Astrocyte (in vitro differentiated cells and primary cell): Measurements from ENCODE around the gene PRSS23. TPM values are rescaled to one million over a fixed set of nuclear protein-coding genes. Genes with fewer than 3 reads are reported as not detected.
A peak's percentile ranks its signal among the peaks of the same experiment; 100 is the strongest.

Experiments used
- DNase-seq: peaks from one replicate; pipeline ENCODE4 v3.0.0-alpha.2; 2010; ENCODE audit warnings: low read depth
- FAIRE-seq: peaks from 2 replicates; lab custom pipeline; 2011; peaks lifted over from hg19 to GRCh38; lab: Jason Lieb, UNC
- H2AFZ ChIP-seq: 2 replicates; pipeline ENCODE4 v1.6.0; 2012; ENCODE audit warnings: low read depth, low read length, inconsistent platforms
- H3K27ac ChIP-seq: 2 replicates; pipeline ENCODE4 v1.5.1; 2011; ENCODE audit warnings: low read depth, low read length, inconsistent platforms
- H3K27me3 ChIP-seq: 2 replicates; pipeline ENCODE4 v1.6.0; 2011; ENCODE audit warnings: low read length, inconsistent platforms; ENCODE audit not compliant: insufficient read depth
- H3K36me3 ChIP-seq: 2 replicates; pipeline ENCODE4 v1.5.1; 2011; ENCODE audit warnings: low read length, inconsistent platforms; ENCODE audit not compliant: insufficient read depth
- H3K4me1 ChIP-seq: 2 replicates; pipeline ENCODE4 v1.5.1; 2011; ENCODE audit warnings: low read length, inconsistent platforms; ENCODE audit not compliant: insufficient read depth
- H3K4me2 ChIP-seq: 2 replicates; pipeline ENCODE4 v1.6.0; 2012; ENCODE audit warnings: low read length, inconsistent platforms
- H3K4me3 ChIP-seq: 2 replicates; pipeline ENCODE4 v1.5.1; 2011; ENCODE audit warnings: low read depth, mild to moderate bottlenecking, low read length, inconsistent platforms; ENCODE audit not compliant: insufficient read depth
- H3K79me2 ChIP-seq: 2 replicates; pipeline ENCODE4 v1.6.0; 2012; ENCODE audit warnings: mild to moderate bottlenecking, low read length, inconsistent platforms; ENCODE audit not compliant: insufficient read depth
- H3K9ac ChIP-seq: 2 replicates; pipeline ENCODE4 v1.6.0; 2012; ENCODE audit warnings: mild to moderate bottlenecking, low read length, inconsistent platforms
- H3K9me3 ChIP-seq: 2 replicates; pipeline ENCODE4 v1.5.1; 2012; ENCODE audit warnings: low read depth, mild to moderate bottlenecking, low read length, inconsistent platforms; ENCODE audit not compliant: insufficient read depth
- H4K20me1 ChIP-seq: 2 replicates; pipeline ENCODE4 v1.6.0; 2012; ENCODE audit warnings: low read length, inconsistent platforms; ENCODE audit not compliant: insufficient read depth
- H3K27ac Mint-ChIP-seq: one replicate; pipeline ENCODE4 v1.8.0; 2021; ENCODE audit warnings: mild to moderate bottlenecking, mixed read lengths; ENCODE audit not compliant: unreplicated experiment
- H3K27me3 Mint-ChIP-seq: one replicate; pipeline ENCODE4 v1.8.0; 2021; ENCODE audit warnings: low read depth, mixed read lengths; ENCODE audit not compliant: unreplicated experiment
- H3K36me3 Mint-ChIP-seq: one replicate; pipeline ENCODE4 v1.8.0; 2021; ENCODE audit warnings: low read depth, mixed read lengths; ENCODE audit not compliant: unreplicated experiment
- H3K4me1 Mint-ChIP-seq: one replicate; pipeline ENCODE4 v1.8.0; 2021; ENCODE audit warnings: low read depth, mixed read lengths; ENCODE audit not compliant: unreplicated experiment
- H3K4me3 Mint-ChIP-seq: one replicate; pipeline ENCODE4 v1.8.0; 2021; ENCODE audit warnings: mild to moderate bottlenecking, moderate library complexity, mixed read lengths; ENCODE audit not compliant: unreplicated experiment
- H3K9me3 Mint-ChIP-seq: one replicate; pipeline ENCODE4 v1.8.0; 2021; ENCODE audit warnings: mild to moderate bottlenecking, mixed read lengths; ENCODE audit not compliant: unreplicated experiment
- CTCF ChIP-seq: IDR thresholded peaks from 2 replicates; pipeline ENCODE4 v1.5.1; 2011; ENCODE audit warnings: low read depth, mild to moderate bottlenecking, inconsistent platforms, low read length, moderate library complexity; ENCODE audit not compliant: insufficient read depth
- EZH2 ChIP-seq: IDR thresholded peaks from 2 replicates; pipeline ENCODE4 v1.6.1; 2012; ENCODE audit warnings: mild to moderate bottlenecking, low read length, inconsistent platforms; ENCODE audit not compliant: insufficient read depth
- total RNA-seq: library from RNA; stranded (reverse); gene quantifications from 2 replicates; pipeline ENCODE4 v1.2.1, GENCODE V29; 2021

The PRSS23 gene
- total RNA-seq, 1 donor from 2014 or later: 717 TPM

GRCh38 chr11:86790867-86791849 is 9.2 kb upstream of the PRSS23 start:
- no peaks in the 10 kb centered on the region for H3K9me3 ChIP-seq
- FAIRE-seq (no peak), DNase-seq (no peak)
- H3K4me3 Mint-ChIP-seq: no peak overlapping the region
- no peaks in the 10 kb centered on the region for H4K20me1 ChIP-seq
- H3K27ac ChIP-seq: no peak overlapping the region
- no peaks in the 10 kb centered on the region for H3K79me2 ChIP-seq
- H2AFZ ChIP-seq: no peak overlapping the region
- no peaks in the 10 kb centered on the region for H3K9me3 Mint-ChIP-seq
- H3K27me3 Mint-ChIP-seq: no peaks in the 10 kb centered on the region
- no peaks in the 10 kb centered on the region for H3K36me3 ChIP-seq
- H3K4me1 ChIP-seq: no peaks in the 10 kb centered on the region
- TF ChIP-seq CTCF (no peak), EZH2 (no peak)
- peaks cover 17% of the 10 kb centered on the region for H3K4me1 Mint-ChIP-seq
- H3K27me3 ChIP-seq: no peaks in the 10 kb centered on the region
- no peak overlapping the region for H3K9ac ChIP-seq
- peak overlapping the region; percentile 47 for H3K27ac Mint-ChIP-seq
- H3K36me3 Mint-ChIP-seq: no peaks in the 10 kb centered on the region
- no peak overlapping the region for H3K4me2 ChIP-seq
- H3K4me3 ChIP-seq: no peak overlapping the region

GRCh38 chr11:86792150-86792549 is 8.2 kb upstream of the PRSS23 start:
- H3K27ac ChIP-seq: no peak overlapping the region
- no peaks in the 10 kb centered on the region for H3K79me2 ChIP-seq
- Mint-ChIP-seq H3K27me3 (no peaks in the 10 kb centered on the region), H3K36me3 (no peaks in the 10 kb centered on the region), H3K4me3 (no peak overlapping the region), H3K27ac (no peak overlapping the region), H3K4me1 (peaks cover 17% of the 10 kb centered on the region), H3K9me3 (no peaks in the 10 kb centered on the region)
- no peak overlapping the region for H3K4me2 ChIP-seq
- no peak overlapping the region for H3K9ac ChIP-seq
- no peak overlapping the region for H3K4me3 ChIP-seq
- no peak for FAIRE-seq
- H2AFZ ChIP-seq: no peak overlapping the region
- H3K4me1 ChIP-seq: no peaks in the 10 kb centered on the region
- no peak for DNase-seq
- no peaks in the 10 kb centered on the region for H3K27me3 ChIP-seq
- H4K20me1 ChIP-seq: no peaks in the 10 kb centered on the region
- TF ChIP-seq EZH2 (no peak), CTCF (no peak)
- no peaks in the 10 kb centered on the region for H3K36me3 ChIP-seq
- no peaks in the 10 kb centered on the region for H3K9me3 ChIP-seq

DNA sequence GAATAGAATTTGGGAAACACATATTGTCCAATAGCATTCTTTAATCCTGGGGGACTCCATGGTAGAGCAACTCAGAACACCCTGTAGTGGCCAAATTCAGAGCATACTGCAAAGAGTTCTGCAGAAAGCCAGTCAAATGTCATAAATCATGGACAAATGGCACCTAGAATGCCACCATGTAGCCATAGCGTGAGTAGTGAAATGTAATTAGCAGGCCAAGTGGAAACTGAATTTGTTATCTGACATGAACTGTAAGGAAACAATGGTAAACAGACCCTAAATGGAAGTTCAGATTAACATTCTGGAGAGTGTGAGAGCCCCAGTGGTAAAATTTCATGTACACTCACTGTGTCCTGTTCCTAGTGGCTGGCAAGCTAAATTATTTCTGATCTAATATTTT is 7.0 kb upstream of the PRSS23 start:
- H3K27ac Mint-ChIP-seq: no peak overlapping the region
- no peaks in the 10 kb centered on the region for H3K79me2 ChIP-seq
- H3K9me3 Mint-ChIP-seq: no peaks in the 10 kb centered on the region
- no peaks in the 10 kb centered on the region for H4K20me1 ChIP-seq
- no peak overlapping the region for H3K4me3 ChIP-seq
- H3K4me1 ChIP-seq: no peaks in the 10 kb centered on the region
- H3K27ac ChIP-seq: no peak overlapping the region
- H3K9ac ChIP-seq: no peak overlapping the region
- no peak for DNase-seq
- no peak for FAIRE-seq
- no peaks in the 10 kb centered on the region for H3K36me3 ChIP-seq
- no peaks in the 10 kb centered on the region for H3K27me3 Mint-ChIP-seq
- TF ChIP-seq CTCF (no peak), EZH2 (no peak)
- H3K4me3 Mint-ChIP-seq: no peak overlapping the region
- H3K36me3 Mint-ChIP-seq: no peaks in the 10 kb centered on the region
- no peaks in the 10 kb centered on the region for H3K27me3 ChIP-seq
- no peak overlapping the region for H3K4me2 ChIP-seq
- H3K4me1 Mint-ChIP-seq: peaks cover 17% of the 10 kb centered on the region
- H3K9me3 ChIP-seq: no peaks in the 10 kb centered on the region
- H2AFZ ChIP-seq: no peak overlapping the region
